RCC 7860 (cell line): ENCODE measurements around the gene HLA-E.
"Not testable (repeated sequence)": the region's sequence is repeated elsewhere in the genome, so short reads cannot be mapped to it uniquely, and the experiment has no call there.

Source experiments
- DNase-seq: peaks from one replicate; pipeline ENCODE4 v3.0.0-alpha.2; 2015; ENCODE audit warnings: low spot score
- FAIRE-seq: peaks from 2 replicates; lab custom pipeline; 2012; peaks lifted over from hg19 to GRCh38; lab: Jason Lieb, UNC

HLA-E gene

GRCh38 chr6:30489081-30490025 lies at the start of gene HLA-E:
Gene HLA-E, plus strand, starts transcription at chr6:30489509. Its CDS starts 23 bp downstream, at chr6:30489532.
- DNase-seq (peak; percentile 95), FAIRE-seq (peak; percentile 89)

GRCh38 chr6:30441171-30441570 lies 48.1 kb upstream of the HLA-E start:
- no peak for FAIRE-seq
- no peak for DNase-seq

- FAIRE-seq, result no peak
- no peak for DNase-seq
Observed at GRCh38 chr6:30443657-30444450, 45.5 kb upstream of the HLA-E start.

- no peak for FAIRE-seq
Observed at GRCh38 chr6:30444451-30444742, 44.9 kb upstream of the HLA-E start.

GRCh38 chr6:30446259-30446658 lies 43.0 kb upstream of the HLA-E start:
- no peak for FAIRE-seq
- no peak for DNase-seq

More at GRCh38 chr6:30444451-30444742, 44.9 kb upstream of the HLA-E start:
- DNase-seq, result no peak

- FAIRE-seq (no peak), DNase-seq (no peak)
Observed at GRCh38 chr6:30447237-30447636, 42.1 kb upstream of the HLA-E start.

- DNase-seq, result no peak
- no peak for FAIRE-seq
Observed at GRCh38 chr6:30450548-30450908, 38.8 kb upstream of the HLA-E start.

GRCh38 chr6:30450909-30451841 lies 38.1 kb upstream of the HLA-E start:
- no peak for FAIRE-seq
- DNase-seq, result peak; percentile 19

- DNase-seq (no peak), FAIRE-seq (no peak)
Observed at GRCh38 chr6:30452736-30453507, 36.4 kb upstream of the HLA-E start.

GRCh38 chr6:30453508-30454116 lies 35.7 kb upstream of the HLA-E start:
- DNase-seq, result peak; percentile 64
- FAIRE-seq, result no peak

GRCh38 chr6:30459145-30459544 lies 30.2 kb upstream of the HLA-E start:
- no peak for FAIRE-seq

GRCh38 chr6:30461055-30461454 lies 28.3 kb upstream of the HLA-E start:
- DNase-seq (no peak), FAIRE-seq (no peak)

More at GRCh38 chr6:30459145-30459544, 30.2 kb upstream of the HLA-E start:
- DNase-seq, result no peak

GRCh38 chr6:30462482-30462881 lies 26.8 kb upstream of the HLA-E start:
- FAIRE-seq (no peak), DNase-seq (no peak)

- no peak for DNase-seq
- FAIRE-seq, result no peak
Observed at GRCh38 chr6:30463242-30463641, 26.1 kb upstream of the HLA-E start.

- no peak for FAIRE-seq
Observed at GRCh38 chr6:30463651-30464618, 25.4 kb upstream of the HLA-E start.

GRCh38 chr6:30465595-30466306 lies 23.6 kb upstream of the HLA-E start:
- FAIRE-seq, result no peak
- DNase-seq, result no peak

More at GRCh38 chr6:30463651-30464618, 25.4 kb upstream of the HLA-E start:
- DNase-seq, result no peak

- FAIRE-seq, result no peak
- no peak for DNase-seq
Observed at GRCh38 chr6:30470968-30471367, 18.3 kb upstream of the HLA-E start.

GRCh38 chr6:30475116-30475515 lies 14.2 kb upstream of the HLA-E start:
- not testable (repeated sequence) for DNase-seq, FAIRE-seq
